OCI-LY3 (cell line): ENCODE measurements around the gene PCDHB2.
"Not testable (repeated sequence)": the region's sequence is repeated elsewhere in the genome, so short reads cannot be mapped to it uniquely, and the experiment has no call there.

ENCODE experiments used
- H2AFZ ChIP-seq: fragments of 200-600, 300-600 bp; shearing (Covaris generic); 2 replicates; pipeline ENCODE4 v1.6.0; 2014; ENCODE audit warnings: antibody characterized with exemption, low read depth, low read length
- H3K27ac ChIP-seq: fragments of 200-600, 300-600 bp; sonication (generic); 2 replicates; pipeline ENCODE4 v1.5.1; 2014; ENCODE audit warnings: mild to moderate bottlenecking, low read length, moderate library complexity, mixed read lengths
- H3K27me3 ChIP-seq: fragments of 200-600, 300-600 bp; sonication (generic); 2 replicates; pipeline ENCODE4 v1.6.1; 2014; ENCODE audit warnings: low read depth, low read length, mixed read lengths
- H3K36me3 ChIP-seq: fragments of 200-600, 300-600 bp; sonication (generic); replicated peaks from 2 replicates; pipeline ENCODE3; 2014; ENCODE audit warnings: low read depth, low read length, mixed read lengths
- H3K4me1 ChIP-seq: fragments of 300-600, 200-600 bp; sonication (generic); 2 replicates; pipeline ENCODE4 v1.6.1; 2014; ENCODE audit warnings: low read length, mixed read lengths
- H3K4me2 ChIP-seq: fragments of 200-600, 300-600 bp; sonication (generic); 2 replicates; pipeline ENCODE4 v1.6.1; 2014; ENCODE audit warnings: low read length, mixed read lengths
- H3K4me3 ChIP-seq: fragments of 300-600, 200-600 bp; sonication (generic); 2 replicates; pipeline ENCODE4 v1.5.1; 2014; ENCODE audit warnings: antibody characterized with exemption, mild to moderate bottlenecking, low read length, moderate library complexity
- H3K79me2 ChIP-seq: fragments of 300-600, 200-600 bp; shearing (Covaris generic); 2 replicates; pipeline ENCODE4 v1.6.1; 2014; ENCODE audit warnings: mild to moderate bottlenecking, low read length, mixed read lengths
- H3K9ac ChIP-seq: fragments of 300-600, 200-600 bp; shearing (Covaris generic); 2 replicates; pipeline ENCODE4 v1.6.0; 2014; ENCODE audit warnings: mild to moderate bottlenecking, low read length, moderate library complexity
- H3K9me3 ChIP-seq: fragments of 200-600, 300-600 bp; shearing (Covaris generic); 2 replicates; pipeline ENCODE4 v1.6.1; 2014; ENCODE audit warnings: low read length, mixed read lengths; ENCODE audit not compliant: insufficient read depth
- H4K20me1 ChIP-seq: fragments of 200-600, 300-600 bp; sonication (generic); 2 replicates; pipeline ENCODE4 v1.6.1; 2016; ENCODE audit warnings: low read length, mixed read lengths; ENCODE audit not compliant: insufficient read depth
- CTCF ChIP-seq: fragments of 200-600, 300-600 bp; sonication (generic); IDR thresholded peaks from 2 replicates; pipeline ENCODE4 v1.5.1; 2014; ENCODE audit warnings: antibody characterized with exemption, low read length, low read depth
- EZH2phosphoT487 ChIP-seq: fragments of 200-600 bp; shearing (Covaris generic); IDR thresholded peaks from 2 replicates; pipeline ENCODE4 v1.6.1; 2018; ENCODE audit warnings: antibody characterized with exemption, mixed run types, low read depth

The PCDHB2 gene

GRCh38 chr5:141082228-141082627, 12.2 kb upstream of the PCDHB2 start:
- Histone ChIP-seq H3K36me3 (no peaks in the 10 kb centered on the region), H3K9ac (no peak overlapping the region), H3K4me3 (no peak overlapping the region), H3K27ac (no peak overlapping the region), H4K20me1 (no peaks in the 10 kb centered on the region), H3K4me2 (no peak overlapping the region), H3K4me1 (no peaks in the 10 kb centered on the region), H3K27me3 (no peaks in the 10 kb centered on the region), H3K79me2 (no peaks in the 10 kb centered on the region), H3K9me3 (no peaks in the 10 kb centered on the region), H2AFZ (no peak overlapping the region)
- TF ChIP-seq EZH2phosphoT487 (no peak), CTCF (no peak)

- Histone ChIP-seq H3K9ac (no peak overlapping the region), H3K27me3 (no peaks in the 10 kb centered on the region), H2AFZ (no peak overlapping the region), H3K79me2 (no peaks in the 10 kb centered on the region), H3K9me3 (no peaks in the 10 kb centered on the region), H3K4me1 (no peaks in the 10 kb centered on the region), H3K27ac (no peak overlapping the region), H4K20me1 (no peaks in the 10 kb centered on the region), H3K36me3 (no peaks in the 10 kb centered on the region), H3K4me3 (no peak overlapping the region), H3K4me2 (no peak overlapping the region)
- no peak for TF ChIP-seq EZH2phosphoT487
- no peak for TF ChIP-seq CTCF
These were observed 9.9 kb upstream of the PCDHB2 start for GRCh38 chr5:141084487-141084989.

- Histone ChIP-seq H2AFZ (no peak overlapping the region), H3K79me2 (no peaks in the 10 kb centered on the region), H4K20me1 (no peaks in the 10 kb centered on the region), H3K4me2 (no peak overlapping the region), H3K4me1 (no peaks in the 10 kb centered on the region), H3K27me3 (no peaks in the 10 kb centered on the region), H3K4me3 (no peak overlapping the region), H3K27ac (no peak overlapping the region), H3K9ac (no peak overlapping the region), H3K36me3 (no peaks in the 10 kb centered on the region), H3K9me3 (no peaks in the 10 kb centered on the region)
- TF ChIP-seq EZH2phosphoT487 (no peak), CTCF (no peak)
These were observed 837 bp downstream of the PCDHB2 start for GRCh38 chr5:141095263-141095641.

GRCh38 chr5:141096181-141096580, 1.8 kb downstream of the PCDHB2 start:
- H3K4me1 ChIP-seq, H3K27me3 ChIP-seq, H3K4me2 ChIP-seq, H4K20me1 ChIP-seq, H3K9ac ChIP-seq, H3K4me3 ChIP-seq, H3K79me2 ChIP-seq, H2AFZ ChIP-seq, H3K9me3 ChIP-seq, H3K36me3 ChIP-seq, H3K27ac ChIP-seq: not testable (repeated sequence)

GRCh38 chr5:141096586-141096985, 2.2 kb downstream of the PCDHB2 start:
- H3K4me1 ChIP-seq, H3K9me3 ChIP-seq, H3K4me2 ChIP-seq, H4K20me1 ChIP-seq, H3K9ac ChIP-seq, H3K4me3 ChIP-seq, H3K27me3 ChIP-seq, H3K36me3 ChIP-seq, H3K79me2 ChIP-seq, H2AFZ ChIP-seq, H3K27ac ChIP-seq: not testable (repeated sequence)
